ENCODE results near the gene LTBP3. TPM values are rescaled to one million over a fixed set of nuclear protein-coding genes. Genes with fewer than 3 reads are reported as not detected.

Gene LTBP3
- total RNA-seq, 1 donor from 2014 or later: 80.3 TPM

DNA sequence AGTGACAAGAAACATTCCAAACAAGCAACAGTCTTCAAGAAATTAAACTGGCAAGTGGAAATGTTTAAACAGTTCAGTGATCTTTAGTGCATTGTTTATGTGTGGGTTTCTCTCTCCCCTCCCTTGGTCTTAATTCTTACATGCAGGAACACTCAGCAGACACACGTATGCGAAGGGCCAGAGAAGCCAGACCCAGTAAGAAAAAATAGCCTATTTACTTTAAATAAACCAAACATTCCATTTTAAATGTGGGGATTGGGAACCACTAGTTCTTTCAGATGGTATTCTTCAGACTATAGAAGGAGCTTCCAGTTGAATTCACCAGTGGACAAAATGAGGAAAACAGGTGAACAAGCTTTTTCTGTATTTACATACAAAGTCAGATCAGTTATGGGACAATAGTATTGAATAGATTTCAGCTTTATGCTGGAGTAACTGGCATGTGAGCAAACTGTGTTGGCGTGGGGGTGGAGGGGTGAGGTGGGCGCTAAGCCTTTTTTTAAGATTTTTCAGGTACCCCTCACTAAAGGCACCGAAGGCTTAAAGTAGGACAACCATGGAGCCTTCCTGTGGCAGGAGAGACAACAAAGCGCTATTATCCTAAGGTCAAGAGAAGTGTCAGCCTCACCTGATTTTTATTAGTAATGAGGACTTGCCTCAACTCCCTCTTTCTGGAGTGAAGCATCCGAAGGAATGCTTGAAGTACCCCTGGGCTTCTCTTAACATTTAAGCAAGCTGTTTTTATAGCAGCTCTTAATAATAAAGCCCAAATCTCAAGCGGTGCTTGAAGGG, 53.3 kb downstream of the LTBP3 start:
- Histone ChIP-seq H3K9me3 (replicated peaks) (no peaks in the 10 kb centered on the region), H3K4me3 (peak overlapping the region; percentile 89), H3K27me3 (ENCODE audit: low read depth) (no peaks in the 10 kb centered on the region), H3K4me1 (peaks cover 86% of the 10 kb centered on the region), H3K27ac (replicated peaks) (peak overlapping the region; percentile 99), H3K36me3 (peaks cover 64% of the 10 kb centered on the region)
- TF ChIP-seq, protein P1, sequence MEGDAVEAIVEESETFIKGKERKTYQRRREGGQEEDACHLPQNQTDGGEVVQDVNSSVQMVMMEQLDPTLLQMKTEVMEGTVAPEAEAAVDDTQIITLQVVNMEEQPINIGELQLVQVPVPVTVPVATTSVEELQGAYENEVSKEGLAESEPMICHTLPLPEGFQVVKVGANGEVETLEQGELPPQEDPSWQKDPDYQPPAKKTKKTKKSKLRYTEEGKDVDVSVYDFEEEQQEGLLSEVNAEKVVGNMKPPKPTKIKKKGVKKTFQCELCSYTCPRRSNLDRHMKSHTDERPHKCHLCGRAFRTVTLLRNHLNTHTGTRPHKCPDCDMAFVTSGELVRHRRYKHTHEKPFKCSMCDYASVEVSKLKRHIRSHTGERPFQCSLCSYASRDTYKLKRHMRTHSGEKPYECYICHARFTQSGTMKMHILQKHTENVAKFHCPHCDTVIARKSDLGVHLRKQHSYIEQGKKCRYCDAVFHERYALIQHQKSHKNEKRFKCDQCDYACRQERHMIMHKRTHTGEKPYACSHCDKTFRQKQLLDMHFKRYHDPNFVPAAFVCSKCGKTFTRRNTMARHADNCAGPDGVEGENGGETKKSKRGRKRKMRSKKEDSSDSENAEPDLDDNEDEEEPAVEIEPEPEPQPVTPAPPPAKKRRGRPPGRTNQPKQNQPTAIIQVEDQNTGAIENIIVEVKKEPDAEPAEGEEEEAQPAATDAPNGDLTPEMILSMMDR (IDR thresholded peaks at IDR 0.05; ENCODE audit: borderline replicate concordance): no peak
- DNase-seq: no peak
- intact Hi-C loops (cut with micrococcal nuclease): loop anchor here (5.0 kb wide), 1 partner anchor 83 kb away; the partner anchor contains the start of gene NEAT1

DNA sequence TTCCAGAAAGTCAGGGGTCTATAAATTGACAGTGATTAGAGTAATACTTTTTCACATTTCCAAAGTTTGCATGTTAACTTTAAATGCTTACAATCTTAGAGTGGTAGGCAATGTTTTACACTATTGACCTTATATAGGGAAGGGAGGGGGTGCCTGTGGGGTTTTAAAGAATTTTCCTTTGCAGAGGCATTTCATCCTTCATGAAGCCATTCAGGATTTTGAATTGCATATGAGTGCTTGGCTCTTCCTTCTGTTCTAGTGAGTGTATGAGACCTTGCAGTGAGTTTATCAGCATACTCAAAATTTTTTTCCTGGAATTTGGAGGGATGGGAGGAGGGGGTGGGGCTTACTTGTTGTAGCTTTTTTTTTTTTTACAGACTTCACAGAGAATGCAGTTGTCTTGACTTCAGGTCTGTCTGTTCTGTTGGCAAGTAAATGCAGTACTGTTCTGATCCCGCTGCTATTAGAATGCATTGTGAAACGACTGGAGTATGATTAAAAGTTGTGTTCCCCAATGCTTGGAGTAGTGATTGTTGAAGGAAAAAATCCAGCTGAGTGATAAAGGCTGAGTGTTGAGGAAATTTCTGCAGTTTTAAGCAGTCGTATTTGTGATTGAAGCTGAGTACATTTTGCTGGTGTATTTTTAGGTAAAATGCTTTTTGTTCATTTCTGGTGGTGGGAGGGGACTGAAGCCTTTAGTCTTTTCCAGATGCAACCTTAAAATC, 54.0 kb downstream of the LTBP3 start:
- TF ChIP-seq, protein P1 (IDR thresholded peaks at IDR 0.05; ENCODE audit: borderline replicate concordance): no peak
- no peaks in the 10 kb centered on the region for H3K27me3 ChIP-seq (ENCODE audit: low read depth)
- peaks cover 64% of the 10 kb centered on the region for H3K36me3 ChIP-seq
- intact Hi-C loops (cut with micrococcal nuclease): loop anchor here (5.0 kb wide), 1 partner anchor 82 kb away; the partner anchor contains the start of gene NEAT1
- peak overlapping the region; percentile 99 for H3K27ac ChIP-seq (replicated peaks)
- no peak for DNase-seq
- H3K4me3 ChIP-seq: peak overlapping the region; percentile 89
- no peaks in the 10 kb centered on the region for H3K9me3 ChIP-seq (replicated peaks)
- peaks cover 86% of the 10 kb centered on the region for H3K4me1 ChIP-seq

DNA sequence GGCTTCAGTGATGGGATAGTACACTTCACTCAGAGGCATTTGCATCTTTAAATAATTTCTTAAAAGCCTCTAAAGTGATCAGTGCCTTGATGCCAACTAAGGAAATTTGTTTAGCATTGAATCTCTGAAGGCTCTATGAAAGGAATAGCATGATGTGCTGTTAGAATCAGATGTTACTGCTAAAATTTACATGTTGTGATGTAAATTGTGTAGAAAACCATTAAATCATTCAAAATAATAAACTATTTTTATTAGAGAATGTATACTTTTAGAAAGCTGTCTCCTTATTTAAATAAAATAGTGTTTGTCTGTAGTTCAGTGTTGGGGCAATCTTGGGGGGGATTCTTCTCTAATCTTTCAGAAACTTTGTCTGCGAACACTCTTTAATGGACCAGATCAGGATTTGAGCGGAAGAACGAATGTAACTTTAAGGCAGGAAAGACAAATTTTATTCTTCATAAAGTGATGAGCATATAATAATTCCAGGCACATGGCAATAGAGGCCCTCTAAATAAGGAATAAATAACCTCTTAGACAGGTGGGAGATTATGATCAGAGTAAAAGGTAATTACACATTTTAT, 54.7 kb downstream of the LTBP3 start:
- Histone ChIP-seq H3K4me1 (peaks cover 79% of the 10 kb centered on the region), H3K9me3 (replicated peaks) (no peaks in the 10 kb centered on the region), H3K27ac (replicated peaks) (peak overlapping the region; percentile 99), H3K36me3 (peaks cover 64% of the 10 kb centered on the region), H3K27me3 (ENCODE audit: low read depth) (no peaks in the 10 kb centered on the region), H3K4me3 (peak overlapping the region; percentile 89)
- intact Hi-C loops (cut with micrococcal nuclease): loop anchor here (5.0 kb wide), 1 partner anchor 81 kb away; the partner anchor contains the start of gene NEAT1
- no peak for DNase-seq
- TF ChIP-seq, protein P1 (IDR thresholded peaks at IDR 0.05; ENCODE audit: borderline replicate concordance): no peak

- Histone ChIP-seq H3K4me3 (peak overlapping the region; percentile 89), H3K27me3 (ENCODE audit: low read depth) (no peaks in the 10 kb centered on the region), H3K4me1 (peaks cover 77% of the 10 kb centered on the region), H3K9me3 (replicated peaks) (no peaks in the 10 kb centered on the region), H3K27ac (replicated peaks) (peak overlapping the region; percentile 99), H3K36me3 (peaks cover 64% of the 10 kb centered on the region)
- TF ChIP-seq, protein P1 (IDR thresholded peaks at IDR 0.05; ENCODE audit: borderline replicate concordance): no peak
- intact Hi-C loops (cut with micrococcal nuclease): loop anchor here (5.0 kb wide), 1 partner anchor 80 kb away; the partner anchor contains the start of gene NEAT1
- no peak for DNase-seq
These were observed 55.4 kb downstream of the LTBP3 start for GRCh38 chr11:65502555-65503367.

GRCh38 chr11:65502274-65502554, 55.9 kb downstream of the LTBP3 start:
- peak overlapping the region; percentile 89 for H3K4me3 ChIP-seq
- peaks cover 64% of the 10 kb centered on the region for H3K36me3 ChIP-seq
- TF ChIP-seq, protein P1 (IDR thresholded peaks at IDR 0.05; ENCODE audit: borderline replicate concordance): no peak
- H3K27ac ChIP-seq (replicated peaks): peak overlapping the region; percentile 99
- H3K27me3 ChIP-seq (ENCODE audit: low read depth): no peaks in the 10 kb centered on the region
- H3K4me1 ChIP-seq: peaks cover 72% of the 10 kb centered on the region
- H3K9me3 ChIP-seq (replicated peaks): no peaks in the 10 kb centered on the region
- intact Hi-C loops (cut with micrococcal nuclease): loop anchor here (5.0 kb wide), 1 partner anchor 80 kb away; the partner anchor contains the start of gene NEAT1
- DNase-seq: no peak
